Measurements from ENCODE around the gene ZNF428.
"Not testable (repeated sequence)": the region's sequence is repeated elsewhere in the genome, so short reads cannot be mapped to it uniquely, and the experiment has no call there.

The ZNF428 gene

DNA sequence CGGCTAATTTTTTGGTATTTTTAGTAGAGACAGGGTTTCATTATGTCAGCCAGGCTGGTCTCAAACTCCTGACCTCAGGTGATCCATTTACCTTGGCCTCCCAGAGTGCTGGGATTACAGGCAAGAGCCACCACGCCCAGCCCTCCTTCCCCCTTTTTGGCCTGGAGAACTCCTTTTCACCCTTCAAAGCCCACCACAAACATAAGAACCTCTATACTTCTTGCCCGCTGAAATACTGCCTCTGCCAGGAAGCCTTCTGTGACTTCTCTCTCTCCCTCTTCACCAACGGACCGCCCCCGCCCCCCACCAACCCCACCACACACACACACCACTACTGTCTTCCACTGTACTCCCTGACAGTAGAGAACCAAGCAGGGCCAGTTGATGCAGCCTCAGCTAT is 2.5 kb downstream of the ZNF428 start:
- no peak for DNase-seq (ENCODE audit: low read depth in 2 of 2)

DNA sequence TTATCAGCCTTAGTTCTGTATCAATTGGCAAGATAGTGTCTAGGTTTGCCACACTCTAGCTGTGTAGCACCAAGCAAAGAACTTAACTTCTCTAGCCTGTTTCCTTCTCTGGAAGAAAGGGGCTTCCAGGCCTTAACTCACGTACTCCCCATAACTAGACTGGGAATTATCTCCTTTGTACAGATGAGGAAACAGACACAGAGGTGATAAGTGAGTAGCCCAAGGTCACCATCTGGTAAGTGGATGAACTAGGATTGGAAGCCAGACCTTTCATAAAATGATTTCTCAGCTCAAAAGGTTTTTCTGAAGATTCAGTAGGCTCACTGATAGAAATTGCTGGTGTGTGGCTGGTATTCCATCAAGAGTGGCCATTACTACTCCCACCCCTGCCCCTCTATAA is 3.1 kb downstream of the ZNF428 start:
- DNase-seq (ENCODE audit: low read depth in 2 of 2) = no peak

DNA sequence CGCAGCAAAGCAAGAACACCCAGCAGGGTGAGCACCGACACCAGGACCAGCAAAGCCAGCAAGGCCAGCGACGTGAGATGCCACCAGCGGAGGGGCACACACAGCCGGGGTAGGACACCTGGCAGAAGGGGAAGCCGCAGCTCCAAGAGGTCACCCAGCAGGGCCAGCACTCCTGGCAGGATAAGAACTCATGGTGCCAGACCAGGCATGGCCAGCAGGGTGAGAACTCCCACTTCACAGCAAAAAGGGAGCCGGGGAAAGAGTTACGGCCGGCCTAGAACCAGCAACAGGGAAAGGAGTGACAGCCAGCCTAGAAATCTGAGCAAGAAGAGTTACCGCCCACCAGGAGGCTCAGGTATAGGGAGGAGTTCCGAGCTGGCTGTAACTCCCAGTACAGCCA is 7.1 kb downstream of the ZNF428 start:
- no peak for DNase-seq (ENCODE audit: low read depth in 2 of 2)

DNA sequence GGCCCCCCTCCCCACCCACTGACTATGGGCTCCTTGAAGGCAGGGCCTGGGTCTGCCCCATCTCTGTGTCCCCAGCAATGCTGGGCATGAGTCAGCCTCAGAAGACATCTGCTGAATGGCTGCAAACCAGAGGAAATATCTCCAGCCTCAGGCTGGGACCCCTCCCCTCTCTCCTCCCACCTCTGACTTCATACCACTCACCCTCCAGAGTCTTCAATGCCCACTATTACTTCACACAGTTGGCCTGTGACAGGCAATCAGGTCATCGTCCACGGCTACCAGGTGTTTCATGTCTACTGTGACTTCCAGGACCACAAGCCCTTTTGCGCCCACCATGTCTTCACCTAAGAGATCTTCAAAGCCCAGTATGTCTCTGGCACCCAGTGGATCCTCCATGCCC is 7.6 kb downstream of the ZNF428 start, which contains the start of gene SRRM5:
Gene SRRM5, plus strand, starts transcription at position 301 of the 400 bp plus-strand sequence. Its CDS starts 34 bp downstream, at position 335.
- DNase-seq (ENCODE audit: low read depth in 2 of 2) = no peak

DNA sequence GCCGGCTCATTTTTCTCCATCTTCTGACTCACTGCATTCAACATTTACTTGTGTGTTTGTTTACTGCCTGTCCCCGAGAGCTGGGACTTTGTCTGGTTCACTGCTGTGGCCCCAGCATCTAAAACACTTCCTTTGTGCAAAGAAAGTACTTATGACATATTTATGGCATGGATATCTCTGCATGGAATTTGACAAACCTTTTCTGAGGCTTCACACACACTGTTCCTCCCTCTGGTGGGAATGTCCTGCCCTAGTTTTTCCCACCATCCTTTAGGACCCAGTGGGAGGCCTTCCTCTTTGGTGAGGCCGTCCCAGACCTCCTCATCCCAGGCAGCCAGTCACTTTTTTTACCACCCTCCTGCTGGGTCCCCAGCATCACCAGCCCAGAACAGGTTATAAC is 8.9 kb downstream of the ZNF428 start:
- no peak for DNase-seq (ENCODE audit: low read depth in 2 of 2)

DNA sequence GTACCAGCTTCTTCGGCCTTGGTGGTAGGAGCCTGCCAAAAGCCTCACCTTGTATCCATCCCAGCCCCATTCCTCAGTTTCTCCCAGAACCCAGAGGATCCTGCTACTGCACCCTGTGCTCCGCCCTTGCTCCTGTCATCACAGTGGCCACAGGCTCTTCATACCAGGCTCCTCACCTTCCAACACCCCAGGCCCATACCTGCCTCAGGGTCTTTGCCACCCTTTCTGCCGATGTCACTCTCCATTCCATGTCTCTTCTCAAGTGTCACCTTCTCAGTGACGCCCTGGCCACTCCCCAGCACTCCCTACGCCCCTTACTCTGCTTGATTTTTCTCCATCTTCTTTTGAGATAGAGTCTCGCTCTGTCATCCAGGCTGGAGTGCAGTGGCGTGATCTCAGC is 9.6 kb downstream of the ZNF428 start:
- DNase-seq (ENCODE audit: low read depth in 2 of 2) = no peak

DNA sequence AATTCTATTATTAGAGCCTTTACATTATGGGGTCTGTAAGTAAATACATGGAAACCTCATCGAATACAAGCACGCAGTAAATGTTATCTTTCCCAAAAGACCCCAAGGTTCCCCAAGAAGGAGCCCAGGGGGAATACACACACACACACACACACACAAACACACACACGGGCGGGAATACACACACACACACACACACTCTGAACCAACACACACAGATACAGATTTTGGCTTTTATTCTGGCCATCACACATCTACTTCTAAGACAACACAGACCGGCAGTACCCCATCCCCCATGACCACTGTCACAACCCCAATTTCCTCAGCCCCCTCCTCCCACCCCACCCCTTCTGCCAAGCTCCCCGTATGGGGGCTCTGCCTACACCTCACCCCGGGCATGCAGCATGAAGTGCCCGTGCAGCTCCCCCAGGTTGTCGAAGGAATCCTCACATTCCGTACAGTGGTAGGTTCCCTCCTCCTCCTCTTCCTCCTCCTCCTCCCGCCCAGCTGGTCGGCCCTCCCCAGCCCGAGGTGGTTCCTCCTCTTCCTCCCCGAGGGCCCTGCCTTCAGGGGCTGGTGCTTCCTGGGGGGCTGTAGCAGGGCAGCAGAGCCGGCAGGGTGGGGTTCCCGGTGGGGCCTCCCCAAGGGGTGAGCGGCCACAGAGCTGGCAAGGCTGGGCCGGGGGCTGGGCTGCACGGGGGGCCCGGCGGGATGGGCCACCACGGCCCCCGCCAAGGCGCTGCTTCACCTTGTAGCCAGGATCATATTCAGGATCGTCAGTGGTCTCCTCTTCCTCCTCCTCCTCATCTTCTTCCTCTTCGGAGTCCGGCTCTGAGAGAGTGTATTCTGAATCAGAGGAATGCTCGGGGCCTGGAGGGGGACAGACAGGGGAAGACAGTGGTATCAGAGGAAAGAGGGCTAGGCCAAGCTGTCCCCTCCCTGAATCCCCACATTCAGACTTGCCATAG is 11.9 kb downstream of the ZNF428 start:
- DNase-seq (ENCODE audit: low read depth in 2 of 2) = no peak

DNA sequence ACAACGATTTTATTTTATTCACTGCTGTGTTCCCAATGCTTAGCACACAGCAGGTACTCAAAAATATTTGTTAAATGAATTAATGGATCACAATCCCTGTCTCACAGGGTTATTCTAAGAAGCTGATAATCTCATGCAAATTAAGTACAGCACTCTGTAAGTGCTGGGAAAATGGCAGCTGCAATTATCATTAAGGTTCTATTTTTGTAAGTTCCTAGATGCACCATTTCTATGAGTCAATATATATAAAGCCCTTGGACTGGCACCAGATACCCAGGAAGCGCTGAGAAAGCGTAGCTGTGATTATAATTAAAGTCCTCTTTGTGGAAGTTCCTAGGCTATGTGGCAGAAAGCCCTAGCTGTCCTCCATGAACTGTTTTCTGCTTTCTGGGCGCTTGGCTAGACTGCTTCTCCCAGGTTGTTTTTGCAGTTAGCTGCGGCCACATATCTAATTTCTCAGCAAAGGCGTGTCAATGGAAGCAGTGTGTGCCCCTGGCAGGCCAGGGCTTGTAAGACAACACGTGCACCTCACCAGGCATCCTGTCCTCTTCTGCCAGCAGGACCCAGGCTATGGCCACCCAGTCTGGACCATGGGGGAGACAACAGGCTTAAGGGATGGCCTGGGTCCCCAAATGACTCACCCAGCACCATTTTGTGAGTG is 12.7 kb downstream of the ZNF428 start:
- DNase-seq (ENCODE audit: low read depth in 2 of 2) = no peak

DNA sequence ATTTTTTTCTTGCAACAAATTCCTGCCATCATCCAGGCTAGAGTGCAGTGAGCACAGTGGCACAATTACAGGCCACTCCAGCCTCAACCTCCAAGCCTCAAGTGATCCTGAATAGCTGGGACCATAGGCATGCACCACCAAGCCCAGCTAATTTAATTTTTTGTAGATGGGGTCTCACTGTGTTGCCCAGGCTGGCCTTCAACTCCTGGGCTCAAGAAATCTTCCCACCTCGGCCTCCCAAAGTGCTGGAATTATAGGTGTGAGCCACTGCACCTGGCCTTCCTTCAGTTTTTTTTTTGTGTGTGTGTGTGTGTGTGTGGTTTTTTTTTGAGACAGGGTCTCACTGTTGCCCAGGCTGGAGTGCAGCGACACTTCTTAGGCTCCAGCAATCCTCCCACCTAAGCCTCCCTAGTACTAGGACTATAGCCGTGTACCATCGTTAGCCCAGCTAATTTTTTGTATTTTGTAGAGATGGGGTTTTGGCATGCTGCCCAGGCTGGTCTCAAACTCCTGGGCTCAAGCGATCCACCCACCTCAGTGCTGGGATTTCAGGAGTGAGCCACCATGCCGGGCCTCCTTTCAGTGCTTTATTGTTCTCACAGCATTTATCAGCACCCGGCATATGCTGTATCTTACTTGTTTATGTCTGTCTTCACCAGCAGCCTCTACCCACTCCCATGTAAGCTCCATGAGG is 13.4 kb downstream of the ZNF428 start:
- no peak for DNase-seq (ENCODE audit: low read depth in 2 of 2)

DNA sequence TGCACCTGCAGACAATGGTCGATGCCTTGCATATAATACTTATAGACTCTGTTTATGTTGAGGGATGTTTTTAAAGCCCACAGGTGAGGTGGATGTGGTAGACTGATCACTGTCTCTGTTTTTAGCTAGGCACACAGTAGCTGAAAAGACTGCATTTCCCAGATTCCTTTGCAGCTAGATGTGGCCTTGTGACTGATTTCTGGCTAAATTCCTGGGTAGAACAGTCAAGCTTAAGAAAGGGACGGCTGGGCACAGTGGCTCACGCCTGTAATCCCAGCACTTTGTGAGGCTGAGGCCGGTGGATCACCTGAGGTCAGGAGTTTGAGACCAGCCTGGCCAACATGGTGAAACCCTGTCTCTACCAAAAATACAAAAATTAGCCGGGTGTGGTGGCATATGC is 19.1 kb downstream of the ZNF428 start:
- DNase-seq (ENCODE audit: low read depth in 2 of 2) = not testable (repeated sequence)

DNA sequence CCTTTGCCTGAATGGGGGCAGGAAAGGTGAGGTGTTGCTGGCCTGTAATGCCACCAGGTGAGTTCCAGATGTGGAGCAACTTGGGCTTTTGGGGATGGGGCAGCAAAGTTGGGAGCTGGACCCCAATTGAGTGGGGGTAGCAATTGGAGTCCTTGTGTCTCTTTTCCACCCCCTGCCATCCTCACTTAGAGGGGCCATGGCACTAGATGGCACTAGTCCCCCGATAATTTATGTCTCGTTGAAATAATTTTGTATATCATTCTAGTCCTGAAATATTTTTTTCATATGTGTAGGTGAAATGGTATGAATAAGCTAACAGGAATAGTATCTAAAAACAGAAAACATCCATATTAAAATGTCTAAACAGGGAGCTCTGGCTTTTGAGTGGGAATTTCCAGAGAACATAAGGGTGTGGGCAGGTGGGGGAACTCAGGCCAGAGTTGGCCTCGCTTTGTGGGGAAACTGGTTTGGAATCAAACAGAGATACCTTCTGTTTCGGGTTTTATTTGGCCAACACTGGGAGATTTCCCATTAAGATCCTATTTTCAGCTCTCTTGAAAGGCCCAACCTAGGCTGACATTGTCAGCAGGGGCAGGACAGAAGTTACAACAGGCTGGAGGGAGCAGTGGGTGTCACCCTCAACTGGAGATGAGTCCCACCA is 19.7 kb downstream of the ZNF428 start:
- no peak for DNase-seq (ENCODE audit: low read depth in 2 of 2)

DNA sequence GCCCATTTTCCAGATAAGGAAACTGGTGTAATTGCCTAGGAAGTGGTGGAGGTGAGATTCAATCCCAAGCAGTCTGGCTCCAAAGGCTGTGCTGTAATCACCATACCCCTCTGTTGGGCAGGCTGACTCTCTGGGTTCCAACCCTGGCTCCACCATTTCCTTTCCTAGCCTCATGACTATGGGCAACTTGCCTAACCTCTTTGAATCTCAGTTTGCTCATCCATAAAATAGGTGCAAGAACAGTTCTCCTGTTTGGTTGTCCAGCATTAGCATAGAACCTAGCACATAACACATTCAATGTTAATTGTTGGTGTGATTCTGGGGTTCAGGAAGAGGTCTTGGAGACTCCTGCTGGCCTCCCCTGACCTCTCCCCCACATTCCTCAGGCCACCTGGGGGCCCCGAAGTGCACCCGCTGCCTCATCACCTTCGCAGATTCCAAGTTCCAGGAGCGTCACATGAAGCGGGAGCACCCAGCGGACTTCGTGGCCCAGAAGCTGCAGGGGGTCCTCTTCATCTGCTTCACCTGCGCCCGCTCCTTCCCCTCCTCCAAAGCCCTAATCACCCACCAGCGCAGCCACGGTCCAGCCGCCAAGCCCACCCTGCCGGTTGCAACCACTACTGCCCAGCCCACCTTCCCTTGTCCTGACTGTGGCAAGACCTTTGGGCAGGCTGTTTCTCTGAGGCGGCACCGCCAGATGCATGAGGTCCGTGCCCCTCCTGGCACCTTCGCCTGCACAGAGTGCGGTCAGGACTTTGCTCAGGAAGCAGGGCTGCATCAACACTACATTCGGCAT is 20.8 kb downstream of the ZNF428 start:
- DNase-seq (ENCODE audit: low read depth in 2 of 2) = no peak

DNA sequence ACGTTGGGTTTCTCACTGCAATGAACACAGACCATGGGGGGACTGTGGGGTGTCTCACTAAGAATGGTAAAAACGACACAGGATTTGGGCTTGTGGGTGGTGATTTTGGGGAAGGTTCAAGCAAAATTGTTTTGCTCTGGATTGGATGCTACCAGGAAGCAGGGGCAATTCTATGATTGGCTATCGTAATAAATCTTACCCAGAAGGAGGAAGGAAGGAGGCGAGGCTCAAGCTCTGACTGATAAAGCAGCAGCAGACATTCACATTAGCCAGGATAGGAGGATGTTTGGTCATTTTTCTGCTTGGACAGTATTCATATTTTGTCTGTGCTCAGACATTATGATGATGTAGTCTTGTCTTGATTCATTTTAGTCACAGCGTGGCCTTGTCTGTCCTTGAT is 21.6 kb downstream of the ZNF428 start:
- DNase-seq (ENCODE audit: low read depth in 2 of 2) = no peak

DNA sequence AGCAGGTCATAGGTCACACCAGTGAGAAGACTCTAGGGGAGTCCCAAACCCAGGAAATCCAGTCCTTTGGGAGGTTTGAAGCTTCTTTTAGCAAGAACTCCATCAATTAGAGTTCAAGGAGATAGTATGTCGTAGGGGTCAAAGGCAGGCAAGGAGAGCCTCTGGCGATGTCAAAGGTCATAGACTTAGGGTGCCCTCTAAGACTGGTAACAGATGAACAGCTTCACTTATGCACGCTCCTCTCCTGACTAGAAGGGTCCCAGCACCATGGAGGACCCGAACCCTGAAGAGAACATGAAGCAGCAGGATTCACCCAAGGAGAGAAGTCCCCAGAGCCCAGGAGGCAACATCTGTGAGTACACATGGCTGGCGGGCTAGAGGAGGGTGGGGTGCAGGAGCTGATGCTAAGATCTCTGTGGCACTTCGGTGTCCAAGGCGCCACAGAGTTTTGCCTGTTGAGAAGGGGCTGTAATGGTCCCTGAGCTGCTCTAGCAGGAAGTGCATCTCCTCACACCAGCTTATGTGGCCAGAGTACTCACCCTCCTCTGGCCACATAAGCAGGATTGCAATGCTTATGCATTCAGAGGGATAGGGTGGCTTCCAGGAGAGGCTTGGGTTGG is 22.5 kb downstream of the ZNF428 start:
- DNase-seq (ENCODE audit: low read depth in 2 of 2) = no peak

DNA sequence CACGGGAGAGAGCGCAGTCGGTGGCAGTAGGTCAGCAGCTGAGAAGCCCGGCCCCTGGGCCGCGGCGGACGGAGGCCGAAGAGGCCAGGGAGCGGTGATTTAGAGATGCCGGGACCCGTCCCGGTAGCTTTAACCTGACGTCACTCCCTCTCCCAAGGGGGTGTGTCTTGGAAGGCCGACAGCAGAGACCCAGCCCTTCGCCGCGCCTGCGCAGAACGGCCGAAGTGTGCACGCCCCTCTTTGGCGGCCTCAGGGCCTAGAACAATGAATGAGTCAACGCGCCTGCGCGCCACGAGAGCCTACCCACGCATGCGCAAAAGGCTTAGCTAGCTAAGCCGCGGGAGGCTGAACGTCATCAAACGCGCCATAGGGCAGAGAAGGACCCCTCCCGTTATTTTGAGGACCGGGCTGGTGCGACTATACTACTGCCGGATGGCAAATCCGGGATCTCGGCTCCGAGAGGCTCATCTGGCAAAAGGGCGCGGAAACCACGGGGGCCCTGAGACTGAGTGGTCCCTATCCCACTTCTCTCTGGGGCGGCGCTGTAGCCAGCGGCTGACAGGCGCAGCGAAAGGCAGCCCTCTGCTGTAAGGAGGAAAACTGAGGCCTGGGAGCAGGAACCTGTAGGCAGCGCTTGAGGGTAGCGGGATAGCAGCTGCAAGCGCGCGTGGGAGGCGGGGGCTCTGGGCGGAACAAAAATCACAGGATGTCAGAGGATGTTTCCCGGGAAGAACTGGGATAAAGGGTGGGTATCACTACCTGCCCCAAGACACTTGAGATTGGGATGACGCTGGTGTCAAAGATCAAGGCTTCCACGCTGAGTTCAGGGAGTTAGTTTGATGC is 23.2 kb downstream of the ZNF428 start, which contains the start of the genes IRGQ and ZNF576:
Gene IRGQ, minus strand, starts transcription at position 136 of the 843 bp plus-strand sequence. CDS start 796 bp downstream, outside the sequence.
Gene ZNF576, plus strand, starts transcription at position 597 of the 843 bp plus-strand sequence. CDS start 514 bp downstream, outside the sequence.
- peak; percentile 98 for DNase-seq (ENCODE audit: low read depth in 2 of 2)

DNA sequence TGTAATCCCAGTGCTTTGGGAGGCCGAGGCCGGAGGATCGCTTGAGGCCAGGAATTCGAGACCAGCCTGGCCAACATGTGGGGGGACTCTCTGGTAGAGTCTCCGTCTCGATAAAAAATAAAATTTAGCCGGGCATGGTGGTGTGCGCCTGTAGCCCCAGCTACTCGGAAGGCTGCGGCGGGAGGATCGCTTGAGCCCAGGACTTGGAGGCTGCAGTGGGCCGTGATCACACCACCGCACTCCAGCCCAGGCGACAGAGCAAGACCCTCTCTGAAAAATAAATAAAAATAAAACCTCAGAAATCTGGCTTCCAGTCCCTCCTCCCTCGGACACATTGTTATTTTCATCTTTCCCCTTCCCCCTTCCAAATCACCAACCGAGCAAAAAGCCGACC is 23.8 kb downstream of the ZNF428 start:
- DNase-seq (ENCODE audit: low read depth in 2 of 2) = no peak

DNA sequence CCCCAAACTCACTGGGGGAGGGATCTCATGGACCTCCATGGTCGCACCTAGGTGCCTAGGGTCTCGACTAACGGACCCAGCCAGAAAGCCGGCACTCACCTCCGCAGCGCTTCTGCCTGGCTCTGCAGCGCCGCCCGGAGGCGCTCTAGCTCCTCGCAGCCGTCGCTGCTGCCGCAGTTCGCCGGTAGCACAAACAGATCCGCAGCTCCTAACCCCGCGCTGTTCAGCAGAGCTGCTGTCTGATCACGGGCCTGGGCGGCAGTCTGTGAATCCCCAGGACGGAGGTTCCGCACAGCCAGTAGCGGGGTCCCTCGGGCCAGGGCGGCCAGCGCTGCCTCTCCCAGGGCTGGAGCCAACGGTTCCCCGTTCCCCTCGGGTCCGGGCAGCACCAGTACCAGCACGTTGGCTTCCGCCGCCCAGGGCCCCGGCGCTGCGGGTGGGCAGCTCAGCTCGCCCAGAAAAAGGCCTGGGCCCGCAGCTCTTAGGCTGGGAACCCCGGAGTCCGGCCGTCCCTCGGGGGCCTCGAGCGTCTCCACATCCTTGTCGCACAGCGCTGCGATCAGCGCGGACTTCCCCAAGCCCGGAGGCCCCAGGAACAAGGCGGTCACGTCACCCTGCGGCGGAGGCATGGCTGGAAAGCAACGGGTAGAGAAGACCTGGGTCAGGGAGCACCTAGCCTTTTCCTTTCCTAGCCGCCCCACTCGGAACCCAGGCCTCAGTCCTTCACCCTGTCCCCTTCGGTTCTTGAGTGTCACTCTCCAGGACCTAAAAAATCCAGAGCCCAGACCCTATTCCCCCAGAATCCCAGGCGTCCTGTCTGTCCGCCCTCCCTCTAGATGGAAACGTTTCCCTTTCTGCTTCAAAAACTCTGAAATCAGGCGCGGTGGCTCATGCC is 24.5 kb downstream of the ZNF428 start:
- no peak for DNase-seq (ENCODE audit: low read depth in 2 of 2)

DNA sequence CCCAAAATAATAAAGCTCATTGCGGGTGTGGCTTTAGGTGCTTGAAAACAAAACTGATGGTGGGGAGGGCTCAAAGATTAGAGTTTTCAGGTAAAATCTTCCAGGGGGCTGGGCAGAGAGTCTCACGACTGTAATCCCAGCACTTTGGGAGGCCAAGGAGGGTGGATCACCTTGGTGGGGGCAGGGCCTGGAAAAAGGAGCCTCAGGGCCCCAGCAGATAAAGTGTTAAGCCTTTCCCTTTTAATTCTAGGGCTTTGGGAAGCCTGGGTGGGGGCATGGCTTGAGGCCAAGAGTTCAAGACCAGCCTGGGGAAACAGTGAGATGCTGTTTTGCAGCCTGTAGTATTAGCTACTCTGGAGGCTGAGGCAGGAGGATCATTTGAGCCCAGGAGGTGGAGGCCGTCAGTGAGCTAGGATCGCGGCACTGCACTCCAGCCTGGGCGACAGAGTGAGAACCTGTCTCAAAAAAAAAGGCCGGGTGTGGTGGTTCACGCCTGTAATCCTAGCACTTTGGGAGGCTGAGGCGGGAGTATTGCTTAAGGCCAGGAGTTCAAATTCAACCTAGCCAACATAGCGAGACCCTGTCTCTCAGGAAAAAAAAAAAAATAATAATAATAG is 25.2 kb downstream of the ZNF428 start:
- no peak for DNase-seq (ENCODE audit: low read depth in 2 of 2)
